Neural cell (in vitro differentiated cells): Measurements from ENCODE around the gene NUDT12.

Experiments
- EP300 ChIP-seq: fragments of 450-650 bp; conservative IDR thresholded peaks from 2 replicates; pipeline ENCODE4 v1.6.1; 2014; ENCODE audit warnings: antibody characterized with exemption, mild to moderate bottlenecking, moderate library complexity; ENCODE audit not compliant: poor library complexity, severe bottlenecking
- EZH2 ChIP-seq: fragments of 200-600, 300-800 bp; shearing (Covaris generic), sonication (generic); IDR thresholded peaks from 2 replicates; pipeline ENCODE4 v1.6.1; 2014; ENCODE audit warnings: antibody characterized with exemption, low read length, borderline replicate concordance, mild to moderate bottlenecking; ENCODE audit not compliant: insufficient read depth, poor library complexity, severe bottlenecking
- MXI1 ChIP-seq: fragments of 450-650 bp; conservative IDR thresholded peaks from 2 replicates; pipeline ENCODE4 v1.6.1; 2014; ENCODE audit warnings: antibody characterized with exemption, mild to moderate bottlenecking; ENCODE audit not compliant: poor library complexity, severe bottlenecking
- POLR2AphosphoS5 ChIP-seq: IDR thresholded peaks from 2 replicates; pipeline ENCODE4 v1.6.1; 2012
- RAD21 ChIP-seq: fragments of 450-650 bp; conservative IDR thresholded peaks from 2 replicates; pipeline ENCODE4 v1.6.1; 2014; ENCODE audit warnings: antibody characterized with exemption, mild to moderate bottlenecking, moderate library complexity
- SMC3 ChIP-seq: fragments of 450-650 bp; conservative IDR thresholded peaks from 2 replicates; pipeline ENCODE4 v1.6.1; 2014; ENCODE audit warnings: antibody characterized with exemption, mild to moderate bottlenecking, moderate library complexity; ENCODE audit not compliant: poor library complexity
- TAF1 ChIP-seq: IDR thresholded peaks from 2 replicates; pipeline ENCODE4 v1.6.1; 2012; ENCODE audit warnings: low read depth
- TF ChIP-seq, protein P1 (sequence below): fragments of 450-650 bp; IDR thresholded peaks from 2 replicates; pipeline ENCODE4 v1.5.1; 2014; ENCODE audit warnings: antibody characterized with exemption, mild to moderate bottlenecking, moderate library complexity; ENCODE audit not compliant: poor library complexity, severe bottlenecking
- TF ChIP-seq, protein P2 (sequence below): IDR thresholded peaks from 2 replicates; pipeline ENCODE4 v1.6.1; 2012; ENCODE audit warnings: borderline replicate concordance

DNA sequence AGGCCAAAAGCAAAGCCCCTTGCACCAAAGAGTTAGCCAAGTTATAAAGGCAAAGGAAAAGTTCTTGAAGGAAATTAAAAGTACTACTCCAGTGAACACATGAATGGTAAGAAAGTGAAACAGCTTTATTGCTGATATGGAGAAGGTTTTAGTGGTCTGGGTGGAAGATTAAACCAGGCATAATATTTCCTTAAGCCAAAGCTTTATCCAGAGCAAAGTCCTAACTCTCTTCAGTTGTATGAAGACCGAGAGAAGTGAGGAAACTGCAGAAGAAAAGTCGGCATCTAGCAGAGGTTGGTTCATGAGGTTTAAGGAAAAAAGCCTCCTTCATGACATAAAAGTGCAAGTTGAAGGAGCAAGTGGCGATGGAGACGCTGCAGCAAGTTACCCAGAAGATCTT lies 3.1 kb upstream of the NUDT12 start:
- TF ChIP-seq, protein P1, sequence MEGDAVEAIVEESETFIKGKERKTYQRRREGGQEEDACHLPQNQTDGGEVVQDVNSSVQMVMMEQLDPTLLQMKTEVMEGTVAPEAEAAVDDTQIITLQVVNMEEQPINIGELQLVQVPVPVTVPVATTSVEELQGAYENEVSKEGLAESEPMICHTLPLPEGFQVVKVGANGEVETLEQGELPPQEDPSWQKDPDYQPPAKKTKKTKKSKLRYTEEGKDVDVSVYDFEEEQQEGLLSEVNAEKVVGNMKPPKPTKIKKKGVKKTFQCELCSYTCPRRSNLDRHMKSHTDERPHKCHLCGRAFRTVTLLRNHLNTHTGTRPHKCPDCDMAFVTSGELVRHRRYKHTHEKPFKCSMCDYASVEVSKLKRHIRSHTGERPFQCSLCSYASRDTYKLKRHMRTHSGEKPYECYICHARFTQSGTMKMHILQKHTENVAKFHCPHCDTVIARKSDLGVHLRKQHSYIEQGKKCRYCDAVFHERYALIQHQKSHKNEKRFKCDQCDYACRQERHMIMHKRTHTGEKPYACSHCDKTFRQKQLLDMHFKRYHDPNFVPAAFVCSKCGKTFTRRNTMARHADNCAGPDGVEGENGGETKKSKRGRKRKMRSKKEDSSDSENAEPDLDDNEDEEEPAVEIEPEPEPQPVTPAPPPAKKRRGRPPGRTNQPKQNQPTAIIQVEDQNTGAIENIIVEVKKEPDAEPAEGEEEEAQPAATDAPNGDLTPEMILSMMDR: no peak
- TF ChIP-seq EZH2 (no peak), RAD21 (no peak), POLR2AphosphoS5 (no peak), SMC3 (no peak), EP300 (no peak), TAF1 (no peak), MXI1 (no peak)
- TF ChIP-seq, protein P2, sequence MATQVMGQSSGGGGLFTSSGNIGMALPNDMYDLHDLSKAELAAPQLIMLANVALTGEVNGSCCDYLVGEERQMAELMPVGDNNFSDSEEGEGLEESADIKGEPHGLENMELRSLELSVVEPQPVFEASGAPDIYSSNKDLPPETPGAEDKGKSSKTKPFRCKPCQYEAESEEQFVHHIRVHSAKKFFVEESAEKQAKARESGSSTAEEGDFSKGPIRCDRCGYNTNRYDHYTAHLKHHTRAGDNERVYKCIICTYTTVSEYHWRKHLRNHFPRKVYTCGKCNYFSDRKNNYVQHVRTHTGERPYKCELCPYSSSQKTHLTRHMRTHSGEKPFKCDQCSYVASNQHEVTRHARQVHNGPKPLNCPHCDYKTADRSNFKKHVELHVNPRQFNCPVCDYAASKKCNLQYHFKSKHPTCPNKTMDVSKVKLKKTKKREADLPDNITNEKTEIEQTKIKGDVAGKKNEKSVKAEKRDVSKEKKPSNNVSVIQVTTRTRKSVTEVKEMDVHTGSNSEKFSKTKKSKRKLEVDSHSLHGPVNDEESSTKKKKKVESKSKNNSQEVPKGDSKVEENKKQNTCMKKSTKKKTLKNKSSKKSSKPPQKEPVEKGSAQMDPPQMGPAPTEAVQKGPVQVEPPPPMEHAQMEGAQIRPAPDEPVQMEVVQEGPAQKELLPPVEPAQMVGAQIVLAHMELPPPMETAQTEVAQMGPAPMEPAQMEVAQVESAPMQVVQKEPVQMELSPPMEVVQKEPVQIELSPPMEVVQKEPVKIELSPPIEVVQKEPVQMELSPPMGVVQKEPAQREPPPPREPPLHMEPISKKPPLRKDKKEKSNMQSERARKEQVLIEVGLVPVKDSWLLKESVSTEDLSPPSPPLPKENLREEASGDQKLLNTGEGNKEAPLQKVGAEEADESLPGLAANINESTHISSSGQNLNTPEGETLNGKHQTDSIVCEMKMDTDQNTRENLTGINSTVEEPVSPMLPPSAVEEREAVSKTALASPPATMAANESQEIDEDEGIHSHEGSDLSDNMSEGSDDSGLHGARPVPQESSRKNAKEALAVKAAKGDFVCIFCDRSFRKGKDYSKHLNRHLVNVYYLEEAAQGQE: no peak
